ENCODE measurements around the gene CALML5.

- no peak for TF ChIP-seq JAZF1 (CRISPR knock-in tag; IDR thresholded peaks at IDR 0.05)
- no peak for TF ChIP-seq ZNF416 (CRISPR knock-in tag; IDR thresholded peaks at IDR 0.05)
- TF ChIP-seq CTCF (IDR thresholded peaks at IDR 0.05), result no peak
Measured at GRCh38 chr10:5478694-5479305, 20.6 kb downstream of the CALML5 start.

Measured in WTC11 (cell line).